ENCODE results near the gene AKAP7.
A peak's percentile ranks its signal among the peaks of the same experiment; 100 is the strongest.

Gene AKAP7

GRCh38 chr6:131197716-131198115 is 62.4 kb downstream of the AKAP7 start:
- CTCF ChIA-PET = interaction anchor here (1.7 to 3.2 kb wide), 2 partner anchors 295 to 335 kb away, joined by 3 to 27 read pairs; no protein-coding TSS in a partner anchor
- POLR2A ChIA-PET = no interaction called here

DNA sequence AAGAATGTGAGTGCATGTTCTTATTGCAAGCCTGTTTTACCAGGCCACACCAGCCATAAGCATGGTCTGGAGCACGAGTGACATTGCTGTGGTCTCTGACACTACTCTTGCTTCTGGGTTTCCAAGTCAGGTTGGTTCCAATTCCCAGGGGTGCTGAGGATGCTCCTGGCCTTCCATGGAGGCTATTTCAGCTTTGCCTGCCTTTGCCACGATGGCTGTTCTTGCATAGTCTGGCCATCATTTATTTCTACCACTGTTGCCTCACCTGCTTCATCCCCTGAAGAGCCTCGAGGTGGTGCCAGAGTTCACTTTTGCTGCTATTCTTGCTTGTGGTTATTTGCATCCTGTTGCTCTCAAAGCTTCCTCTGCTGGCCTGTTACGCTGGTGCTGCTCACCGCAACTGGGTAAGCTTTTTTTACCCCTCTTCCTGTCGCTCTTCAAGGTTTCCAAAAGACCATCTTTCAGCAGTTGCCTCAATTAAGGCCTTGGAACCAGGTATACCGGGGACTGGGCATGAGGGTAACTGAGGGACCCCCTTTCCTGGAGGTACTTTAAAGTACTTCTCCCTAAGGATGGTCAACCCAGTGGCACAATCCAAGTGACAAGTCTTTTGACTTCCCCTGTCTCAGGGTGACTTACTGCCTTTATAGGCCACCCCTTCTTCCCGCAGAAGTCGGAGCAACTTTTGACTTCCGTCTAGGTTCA is 64.5 kb downstream of the AKAP7 start:
- Histone ChIP-seq H3K4me1 (ENCODE audit: control insufficient read depth, insufficient read depth, low read length) (no peaks in the 10 kb centered on the region), H3K4me3 (ENCODE audit: low read depth, low read length) (no peak overlapping the region), H3K27ac (ENCODE audit: extremely low read depth, low read depth, low read length) (no peak overlapping the region), H3K36me3 (ENCODE audit: control insufficient read depth in 2 of 2, insufficient read depth in 1 of 2, low read length in 2 of 2) (no peaks in the 10 kb centered on the region), H3K9me3 (ENCODE audit: control insufficient read depth, insufficient read depth, low read depth, low read length) (no peaks in the 10 kb centered on the region)
- CTCF ChIA-PET = interaction anchor here (0.6 to 3.2 kb wide), 15 partner anchors 8 to 947 kb away, joined by 3 to 27 read pairs (median 4); no protein-coding TSS in a partner anchor
- TF ChIP-seq ZNF391 (tag by site-specific recombination; IDR thresholded peaks at IDR 0.05; ENCODE audit: borderline replicate concordance, low read depth) = no peak
- no peak for TF ChIP-seq ZNF24 (tag by site-specific recombination; IDR thresholded peaks at IDR 0.05)
- TF ChIP-seq ZNF239 (tag by site-specific recombination; IDR thresholded peaks at IDR 0.05) = no peak
- no peak for TF ChIP-seq ZIC2 (tag by site-specific recombination; IDR thresholded peaks at IDR 0.05)
- no peak for TF ChIP-seq ZBTB17 (tag by site-specific recombination; IDR thresholded peaks at IDR 0.05)
- no peak for TF ChIP-seq ZNF792 (tag by site-specific recombination; IDR thresholded peaks at IDR 0.05)
- no peak for TF ChIP-seq ZNF544 (tag by site-specific recombination; IDR thresholded peaks at IDR 0.05)
- TF ChIP-seq ZNF133 (tag by site-specific recombination; IDR thresholded peaks at IDR 0.05) = no peak
- TF ChIP-seq HOXC10 (CRISPR knock-in tag; IDR thresholded peaks at IDR 0.05) = no peak
- no peak for TF ChIP-seq BCL11A (tag by site-specific recombination; IDR thresholded peaks at IDR 0.05; ENCODE audit: low read depth)
- TF ChIP-seq ZNF302 (tag by site-specific recombination; IDR thresholded peaks at IDR 0.05; ENCODE audit: low read depth) = no peak
- TF ChIP-seq ZNF558 (tag by site-specific recombination; IDR thresholded peaks at IDR 0.05) = no peak
- TF ChIP-seq ZNF654 (tag by site-specific recombination; IDR thresholded peaks at IDR 0.05; ENCODE audit: low read depth) = peak; percentile 56
- peak; percentile 58; the same call in 1 of the 2 replicates for TF ChIP-seq SCRT1 (tag by site-specific recombination; IDR thresholded peaks at IDR 0.05; ENCODE audit: borderline replicate concordance)
- no peak for TF ChIP-seq ZNF529 (tag by site-specific recombination; IDR thresholded peaks at IDR 0.05; ENCODE audit: insufficient replicate concordance)
- TF ChIP-seq YY2 (tag by site-specific recombination; IDR thresholded peaks at IDR 0.05) = no peak
- no peak for TF ChIP-seq ZNF248 (tag by site-specific recombination; IDR thresholded peaks at IDR 0.05)
- no peak for TF ChIP-seq ZNF23 (tag by site-specific recombination; IDR thresholded peaks at IDR 0.05; ENCODE audit: borderline replicate concordance)
- TF ChIP-seq, protein P1, sequence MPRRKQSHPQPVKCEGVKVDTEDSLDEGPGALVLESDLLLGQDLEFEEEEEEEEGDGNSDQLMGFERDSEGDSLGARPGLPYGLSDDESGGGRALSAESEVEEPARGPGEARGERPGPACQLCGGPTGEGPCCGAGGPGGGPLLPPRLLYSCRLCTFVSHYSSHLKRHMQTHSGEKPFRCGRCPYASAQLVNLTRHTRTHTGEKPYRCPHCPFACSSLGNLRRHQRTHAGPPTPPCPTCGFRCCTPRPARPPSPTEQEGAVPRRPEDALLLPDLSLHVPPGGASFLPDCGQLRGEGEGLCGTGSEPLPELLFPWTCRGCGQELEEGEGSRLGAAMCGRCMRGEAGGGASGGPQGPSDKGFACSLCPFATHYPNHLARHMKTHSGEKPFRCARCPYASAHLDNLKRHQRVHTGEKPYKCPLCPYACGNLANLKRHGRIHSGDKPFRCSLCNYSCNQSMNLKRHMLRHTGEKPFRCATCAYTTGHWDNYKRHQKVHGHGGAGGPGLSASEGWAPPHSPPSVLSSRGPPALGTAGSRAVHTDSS (tag by site-specific recombination; IDR thresholded peaks at IDR 0.05) = no peak
- TF ChIP-seq SCRT2 (tag by site-specific recombination; IDR thresholded peaks at IDR 0.05) = peak; percentile 74
- TF ChIP-seq, protein P2, sequence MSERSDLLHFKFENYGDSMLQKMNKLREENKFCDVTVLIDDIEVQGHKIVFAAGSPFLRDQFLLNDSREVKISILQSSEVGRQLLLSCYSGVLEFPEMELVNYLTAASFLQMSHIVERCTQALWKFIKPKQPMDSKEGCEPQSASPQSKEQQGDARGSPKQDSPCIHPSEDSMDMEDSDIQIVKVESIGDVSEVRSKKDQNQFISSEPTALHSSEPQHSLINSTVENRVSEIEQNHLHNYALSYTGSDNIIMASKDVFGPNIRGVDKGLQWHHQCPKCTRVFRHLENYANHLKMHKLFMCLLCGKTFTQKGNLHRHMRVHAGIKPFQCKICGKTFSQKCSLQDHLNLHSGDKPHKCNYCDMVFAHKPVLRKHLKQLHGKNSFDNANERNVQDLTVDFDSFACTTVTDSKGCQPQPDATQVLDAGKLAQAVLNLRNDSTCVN (tag by site-specific recombination; optimal IDR thresholded peaks at IDR 0.05) = no peak
- no peak for TF ChIP-seq ZFP69B (tag by site-specific recombination; IDR thresholded peaks at IDR 0.05)
- no peak for TF ChIP-seq ZNF398 (tag by site-specific recombination; IDR thresholded peaks at IDR 0.05)
- TF ChIP-seq KLF10 (tag by site-specific recombination; IDR thresholded peaks at IDR 0.05) = no peak
- TF ChIP-seq ZNF311 (tag by site-specific recombination; IDR thresholded peaks at IDR 0.05; ENCODE audit: borderline replicate concordance) = no peak
- TF ChIP-seq ZNF211 (tag by site-specific recombination; IDR thresholded peaks at IDR 0.05; ENCODE audit: low read depth) = no peak
- no peak for TF ChIP-seq ZNF514 (tag by site-specific recombination; IDR thresholded peaks at IDR 0.05)
- POLR2A ChIA-PET = no interaction called here

More at GRCh38 chr6:131197716-131198115, 62.4 kb downstream of the AKAP7 start:
- H3K4me3 ChIP-seq (ENCODE audit: low read depth, low read length) = no peak overlapping the region
- no peaks in the 10 kb centered on the region for H3K9me3 ChIP-seq (ENCODE audit: control insufficient read depth, insufficient read depth, low read depth, low read length)
- no peaks in the 10 kb centered on the region for H3K36me3 ChIP-seq (ENCODE audit: control insufficient read depth in 2 of 2, insufficient read depth in 1 of 2, low read length in 2 of 2)
- no peaks in the 10 kb centered on the region for H3K4me1 ChIP-seq (ENCODE audit: control insufficient read depth, insufficient read depth, low read length)
- TF ChIP-seq ZNF624 (tag by site-specific recombination; IDR thresholded peaks at IDR 0.05) = no peak
- TF ChIP-seq, protein P3, sequence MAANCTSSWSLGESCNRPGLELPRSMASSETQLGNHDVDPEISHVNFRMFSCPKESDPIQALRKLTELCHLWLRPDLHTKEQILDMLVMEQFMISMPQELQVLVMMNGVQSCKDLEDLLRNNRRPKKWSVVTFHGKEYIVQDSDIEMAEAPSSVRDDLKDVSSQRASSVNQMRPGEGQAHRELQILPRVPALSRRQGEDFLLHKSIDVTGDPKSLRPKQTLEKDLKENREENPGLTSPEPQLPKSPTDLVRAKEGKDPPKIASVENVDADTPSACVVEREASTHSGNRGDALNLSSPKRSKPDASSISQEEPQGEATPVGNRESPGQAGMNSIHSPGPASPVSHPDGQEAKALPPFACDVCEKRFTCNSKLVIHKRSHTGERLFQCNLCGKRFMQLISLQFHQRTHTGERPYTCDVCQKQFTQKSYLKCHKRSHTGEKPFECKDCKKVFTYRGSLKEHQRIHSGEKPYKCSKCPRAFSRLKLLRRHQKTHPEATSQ (tag by site-specific recombination; IDR thresholded peaks at IDR 0.05) = no peak
- no peak for TF ChIP-seq ZNF155 (tag by site-specific recombination; IDR thresholded peaks at IDR 0.05)
- TF ChIP-seq ZNF837 (tag by site-specific recombination; IDR thresholded peaks at IDR 0.05) = no peak
- no peak for TF ChIP-seq ZNF549 (tag by site-specific recombination; IDR thresholded peaks at IDR 0.05)
- no peak for TF ChIP-seq ZNF10 (tag by site-specific recombination; IDR thresholded peaks at IDR 0.05)
- TF ChIP-seq ZNF24 (tag by site-specific recombination; IDR thresholded peaks at IDR 0.05) = no peak
- no peak for TF ChIP-seq ZNF211 (tag by site-specific recombination; IDR thresholded peaks at IDR 0.05; ENCODE audit: low read depth)
- H3K27ac ChIP-seq (ENCODE audit: extremely low read depth, low read depth, low read length) = no peak overlapping the region
